CD4-positive, alpha-beta memory T cell (primary cell): Measurements from ENCODE around the gene RBBP5. TPM values are rescaled to one million over a fixed set of nuclear protein-coding genes. Genes with fewer than 3 reads are reported as not detected.
A peak's percentile ranks its signal among the peaks of the same experiment; 100 is the strongest.

Experiments
- CTCF ChIA-PET: fragments of 350-600 bp; sonication (Branson Sonifier 250); formaldehyde crosslinking; loops from one replicate; lab custom pipeline; 2021; ENCODE audit warnings: inconsistent platforms; ENCODE audit not compliant: partially characterized antibody; lab: Charles Lee
- POLR2A ChIA-PET: fragments of 350-600 bp; sonication (Branson Sonifier 250); formaldehyde crosslinking; loops from one replicate; lab custom pipeline; 2021; ENCODE audit not compliant: partially characterized antibody; lab: Charles Lee
- DNase-seq, 5 donors: peaks; one replicate each; pipeline versions ENCODE4 v3.0.0 to v3.0.0-alpha.2; 2020 to 2022; ENCODE audit warnings: mixed read lengths in 1 of 5
- H3K27ac ChIP-seq: one replicate; pipeline ENCODE4 v1.7.0; 2013; ENCODE audit warnings: low read depth, low read length
- H3K27me3 ChIP-seq: 2 replicates; pipeline ENCODE4 v1.7.0; 2013; ENCODE audit warnings: mild to moderate bottlenecking, low read length, moderate library complexity; ENCODE audit not compliant: insufficient read depth
- H3K36me3 ChIP-seq: 2 replicates; pipeline ENCODE4 v1.7.0; 2013; ENCODE audit warnings: mild to moderate bottlenecking, low read length, moderate library complexity; ENCODE audit not compliant: insufficient read depth
- H3K4me1 ChIP-seq: 2 replicates; pipeline ENCODE4 v1.7.0; 2013; ENCODE audit warnings: mild to moderate bottlenecking, low read length, moderate library complexity; ENCODE audit not compliant: insufficient read depth
- H3K4me3 ChIP-seq, 2 donors: one replicate each; pipeline ENCODE4 v1.7.0; 2013; ENCODE audit warnings: low read length in 2 of 2, mild to moderate bottlenecking in 1 of 2
- H3K9me3 ChIP-seq, 2 donors: one replicate each; pipeline ENCODE4 v1.7.0; 2013; ENCODE audit warnings: low read length in 2 of 2, control low read depth in 1 of 2; ENCODE audit not compliant: control insufficient read depth in 1 of 2
- H3K27ac Mint-ChIP-seq, 7 donors: one replicate each; pipeline ENCODE4 v1.8.0; 2020 to 2021; ENCODE audit warnings: mixed read lengths in 7 of 7, mild to moderate bottlenecking in 6 of 7, inconsistent platforms in 3 of 7, moderate library complexity in 3 of 7
- H3K27me3 Mint-ChIP-seq, 2 donors: one replicate each; pipeline ENCODE4 v1.8.0; 2020 to 2021; ENCODE audit warnings: mixed read lengths in 2 of 2
- H3K36me3 Mint-ChIP-seq, 2 donors: one replicate each; pipeline ENCODE4 v1.8.0; 2020 to 2021; ENCODE audit warnings: mixed read lengths in 2 of 2, inconsistent platforms in 1 of 2, mild to moderate bottlenecking in 1 of 2
- H3K4me1 Mint-ChIP-seq, 4 donors: one replicate each; pipeline ENCODE4 v1.8.0; 2020 to 2021; ENCODE audit warnings: mixed read lengths in 4 of 4, mild to moderate bottlenecking in 1 of 4
- H3K4me3 Mint-ChIP-seq, 8 donors: one replicate each; pipeline ENCODE4 v1.8.0; 2020 to 2021; ENCODE audit warnings: mixed read lengths in 8 of 8, mild to moderate bottlenecking in 7 of 8, moderate library complexity in 6 of 8, inconsistent platforms in 3 of 8
- H3K9me3 Mint-ChIP-seq, 8 donors: one replicate each; pipeline ENCODE4 v1.8.0; 2020 to 2021; ENCODE audit warnings: mixed read lengths in 8 of 8, mild to moderate bottlenecking in 5 of 8, inconsistent platforms in 3 of 8, moderate library complexity in 1 of 8
- intact Hi-C: fragments of 100-400 bp; cut with micrococcal nuclease; formaldehyde crosslinking; loops from one replicate; pipeline ENCODE4 v1.15.1; 2023
- polyA plus RNA-seq, 2 donors: library from polyadenylated mRNA; unstranded; fragments of 300-500 nt; fragmentation: Illumina TruSeq; gene quantifications; one replicate each; pipeline ENCODE4 v1.2.3, GENCODE V29; 2021
- total RNA-seq, 2 experiments: library from RNA; stranded (reverse); gene quantifications; one replicate each; pipeline ENCODE4 v1.2.3, GENCODE V29; 2021

Gene RBBP5
- total and polyA plus RNA-seq, 4 experiments from 2014 or later: 16.8 to 32.9 (median 26.8) TPM

DNA sequence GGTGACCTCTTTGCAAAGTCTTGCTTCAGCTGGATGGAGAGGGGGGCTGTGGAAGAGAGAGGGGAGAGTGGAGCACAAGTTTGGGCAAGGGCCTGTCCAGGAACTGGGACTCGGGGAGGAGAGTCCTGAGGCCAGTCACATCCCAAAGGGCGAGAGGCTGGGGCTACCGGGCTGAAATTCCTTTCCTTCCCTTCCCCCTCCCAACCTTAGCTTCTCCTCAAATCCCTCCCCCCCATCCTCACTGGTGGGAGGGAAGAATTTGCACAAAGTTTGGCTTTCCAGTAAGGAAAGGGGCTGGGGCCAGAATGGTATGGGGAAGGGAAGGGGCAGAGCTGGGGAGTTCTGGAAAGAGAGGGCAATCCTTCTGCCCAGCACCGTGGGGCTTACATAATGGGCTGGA is 77.9 kb downstream of the RBBP5 start:
- Mint-ChIP-seq H3K27me3 (peaks cover 19 to 51% of the 10 kb centered on the region in 2 donors), H3K4me3 (no peak overlapping the region), H3K27ac (no peak overlapping the region), H3K9me3 (no peaks in the 10 kb centered on the region), H3K36me3 (no peaks in the 10 kb centered on the region), H3K4me1 (no peaks in the 10 kb centered on the region)
- intact Hi-C loops: no loop called here
- no peaks in the 10 kb centered on the region for H3K4me1 ChIP-seq
- no peaks in the 10 kb centered on the region for H3K9me3 ChIP-seq
- H3K27ac ChIP-seq: no peak overlapping the region
- no peaks in the 10 kb centered on the region for H3K27me3 ChIP-seq
- ChIA-PET CTCF (interaction anchor here (0.7 kb wide), 1 partner anchor 237 kb away, joined by 3 read pairs; no protein-coding TSS in a partner anchor), POLR2A (no interaction called here)
- H3K4me3 ChIP-seq: no peak overlapping the region
- DNase-seq: no peak
- no peaks in the 10 kb centered on the region for H3K36me3 ChIP-seq

- Histone ChIP-seq H3K4me3 (no peak within 1 kb of the TSS), H3K36me3 (no peaks in the 10 kb centered on the region), H3K27ac (no peak within 1 kb of the TSS), H3K27me3 (no peaks in the 10 kb centered on the region), H3K9me3 (no peaks in the 10 kb centered on the region), H3K4me1 (no peaks in the 10 kb centered on the region)
- Mint-ChIP-seq H3K4me3 (no peak within 1 kb of the TSS), H3K9me3 (no peaks in the 10 kb centered on the region), H3K4me1 (no peaks in the 10 kb centered on the region), H3K27ac (no peak within 1 kb of the TSS), H3K27me3 (peaks cover 19 to 50% of the 10 kb centered on the region in 2 donors), H3K36me3 (no peaks in the 10 kb centered on the region)
- no peak for DNase-seq
- CTCF ChIA-PET: interaction anchor here (1.1 kb wide), 1 partner anchor 19 kb away, joined by 3 read pairs; no protein-coding TSS in a partner anchor
- intact Hi-C loops: no loop called here
- POLR2A ChIA-PET: no interaction called here
Observed at GRCh38 chr1:205042911-205043806, 78.6 kb downstream of the RBBP5 start, which contains the start of gene CNTN2. Gene CNTN2, plus strand, starts transcription at chr1:205043212. Its CDS starts 9,974 bp downstream, at chr1:205053186.

DNA sequence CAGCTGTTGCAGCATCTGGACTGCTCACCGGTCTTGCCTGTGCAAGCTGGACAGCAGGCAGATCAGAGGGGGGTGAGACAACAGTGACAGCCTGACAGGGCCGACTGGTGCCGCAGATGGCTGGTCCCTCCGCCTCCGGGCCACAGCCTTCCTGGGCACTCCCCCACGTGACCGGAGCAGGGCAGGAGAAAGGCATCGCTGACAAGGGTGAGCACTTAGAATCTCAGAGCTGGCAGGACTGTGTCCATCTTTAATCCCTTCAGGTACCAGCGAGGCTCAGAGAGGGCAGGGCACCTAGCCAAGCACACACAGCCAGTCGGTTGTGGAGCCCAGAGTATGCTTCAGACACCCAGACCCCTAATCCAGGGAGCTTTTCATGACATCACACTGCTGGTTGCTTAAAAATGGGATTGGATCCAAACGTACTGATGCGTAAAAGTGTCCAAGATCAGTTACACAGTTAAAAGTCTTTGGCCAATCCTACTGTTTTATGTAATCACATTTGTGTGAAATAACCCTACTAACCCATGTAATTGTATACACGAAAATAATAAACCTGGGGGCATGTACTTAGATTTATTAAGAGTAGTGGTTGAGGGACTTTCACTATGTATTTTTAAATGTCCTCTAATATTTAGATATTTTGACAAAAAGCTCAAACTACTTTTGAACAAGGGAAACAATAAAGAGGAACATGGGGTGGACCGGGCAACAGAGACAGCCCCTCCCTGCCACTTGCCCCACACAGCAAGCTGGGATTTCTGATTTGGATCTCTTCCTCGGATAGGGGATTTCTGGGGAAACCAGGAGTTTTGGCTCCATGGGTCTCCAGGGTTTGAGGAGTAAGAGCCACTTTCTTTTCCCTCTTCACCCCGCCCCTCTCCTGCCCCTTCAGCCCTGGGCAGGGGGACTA is 79.5 kb downstream of the RBBP5 start:
- Histone ChIP-seq H3K4me3 (no peak overlapping the region), H3K27me3 (no peaks in the 10 kb centered on the region), H3K36me3 (no peaks in the 10 kb centered on the region), H3K9me3 (no peaks in the 10 kb centered on the region), H3K4me1 (no peaks in the 10 kb centered on the region), H3K27ac (no peak overlapping the region)
- Mint-ChIP-seq H3K9me3 (peaks cover 0 to under 1% (median 0%) of the 10 kb centered on the region in 8 donors), H3K4me1 (no peaks in the 10 kb centered on the region), H3K27me3 (peaks cover 19 to 44% of the 10 kb centered on the region in 2 donors), H3K4me3 (no peak overlapping the region), H3K27ac (no peak overlapping the region), H3K36me3 (no peaks in the 10 kb centered on the region)
- no peak for DNase-seq
- POLR2A ChIA-PET: no interaction called here
- CTCF ChIA-PET: interaction anchor here (1.1 kb wide), 1 partner anchor 20 kb away, joined by 3 read pairs; no protein-coding TSS in a partner anchor
- intact Hi-C loops: no loop called here

DNA sequence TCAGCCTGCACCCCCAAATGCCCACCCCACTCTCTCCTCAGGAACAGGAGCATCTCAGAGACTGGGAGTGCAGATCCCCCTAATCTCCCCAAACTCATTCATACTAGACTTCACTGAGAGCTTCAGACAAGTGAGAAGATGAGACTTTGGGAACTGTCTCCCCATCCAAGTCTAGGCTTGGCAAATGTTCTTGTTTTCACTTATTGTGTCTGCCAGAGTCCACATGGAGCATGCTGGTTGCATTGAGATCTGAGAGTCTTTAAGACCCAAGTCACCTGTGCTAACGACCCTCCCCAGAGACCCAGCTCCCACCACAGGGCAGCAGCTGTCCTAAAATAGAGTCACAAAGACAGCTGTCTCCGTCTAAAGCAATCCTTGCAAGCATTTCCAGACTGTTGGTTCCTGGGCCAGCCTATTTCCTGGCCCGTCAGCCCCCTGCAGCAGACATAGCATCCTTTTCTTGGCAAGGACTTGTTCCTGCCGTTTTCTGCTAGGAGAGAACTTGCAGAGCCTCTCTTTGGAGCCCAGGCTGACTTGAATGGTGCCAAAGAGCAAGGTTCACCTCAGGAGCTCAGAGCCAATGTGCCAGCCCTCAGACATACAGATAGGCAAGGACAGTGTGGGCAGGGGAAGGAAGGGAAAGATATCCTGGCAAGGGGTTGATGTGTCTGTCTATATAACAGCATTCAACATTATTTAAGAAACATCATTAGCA is 80.6 kb downstream of the RBBP5 start:
- peaks cover 0 to 5% (median 0%) of the 10 kb centered on the region in 8 donors for H3K9me3 Mint-ChIP-seq

DNA sequence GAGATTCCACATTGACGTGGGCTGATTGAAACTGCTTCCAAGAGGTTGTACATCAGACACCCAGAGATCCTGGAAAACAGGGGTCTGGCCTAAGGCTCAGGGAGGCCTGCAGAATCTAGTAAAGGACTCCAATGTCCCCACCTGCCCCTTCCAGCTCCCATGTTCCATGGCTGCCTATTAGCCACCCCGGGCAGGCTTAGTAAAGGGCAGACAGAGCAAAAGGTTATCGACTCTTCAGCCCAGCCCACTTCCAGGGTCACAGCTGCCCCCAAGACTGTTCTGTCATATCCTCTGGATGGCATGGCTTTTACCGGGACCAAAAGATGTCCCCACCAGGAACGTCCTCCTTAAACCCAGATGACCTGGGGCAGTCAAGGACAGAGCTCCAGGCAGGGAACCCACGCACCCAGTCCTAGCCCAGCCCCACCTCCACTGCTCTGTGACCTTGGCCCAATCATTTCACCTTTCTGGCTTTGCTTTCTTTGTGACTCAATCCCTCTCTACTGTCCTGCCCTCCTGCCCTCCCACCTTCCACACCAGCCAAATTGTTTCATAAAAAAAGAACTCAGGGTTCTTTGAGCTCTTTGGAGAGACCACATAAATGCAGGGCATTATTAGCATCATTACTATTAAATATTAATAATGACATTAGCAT is 83.5 kb downstream of the RBBP5 start:
- no peaks in the 10 kb centered on the region for H3K9me3 ChIP-seq
- no peak overlapping the region for H3K27ac ChIP-seq
- no peak overlapping the region for H3K4me3 Mint-ChIP-seq
- no peak for DNase-seq
- H3K4me3 ChIP-seq: no peak overlapping the region
- no peaks in the 10 kb centered on the region for H3K36me3 ChIP-seq
- intact Hi-C loops: no loop called here
- H3K27me3 ChIP-seq: no peaks in the 10 kb centered on the region
- no peaks in the 10 kb centered on the region for H3K4me1 Mint-ChIP-seq
- H3K9me3 Mint-ChIP-seq: peaks cover 0 to 10% (median 5%) of the 10 kb centered on the region in 8 donors
- ChIA-PET POLR2A (no interaction called here), CTCF (interaction anchor here (1.5 kb wide), 1 partner anchor 8 kb away, joined by 3 read pairs; no protein-coding TSS in a partner anchor)
- peak overlapping the region in 1 of 7 donors; percentile 50 for H3K27ac Mint-ChIP-seq
- H3K36me3 Mint-ChIP-seq: peaks cover 0 to 4% of the 10 kb centered on the region in 2 donors
- H3K4me1 ChIP-seq: no peaks in the 10 kb centered on the region
- H3K27me3 Mint-ChIP-seq: peaks cover 16 to 21% of the 10 kb centered on the region in 2 donors

More for the DNA sequence above, 80.6 kb downstream of the RBBP5 start:
- intact Hi-C loops: no loop called here
- H3K36me3 Mint-ChIP-seq: no peaks in the 10 kb centered on the region
- ChIA-PET CTCF (no interaction called here), POLR2A (no interaction called here)
- Histone ChIP-seq H3K9me3 (no peaks in the 10 kb centered on the region), H3K36me3 (no peaks in the 10 kb centered on the region), H3K4me1 (no peaks in the 10 kb centered on the region), H3K27ac (no peak overlapping the region), H3K27me3 (no peaks in the 10 kb centered on the region), H3K4me3 (no peak overlapping the region)
- DNase-seq: no peak
- no peak overlapping the region for H3K4me3 Mint-ChIP-seq
- H3K4me1 Mint-ChIP-seq: no peaks in the 10 kb centered on the region
- no peak overlapping the region for H3K27ac Mint-ChIP-seq
- H3K27me3 Mint-ChIP-seq: peaks cover 20 to 38% of the 10 kb centered on the region in 2 donors

DNA sequence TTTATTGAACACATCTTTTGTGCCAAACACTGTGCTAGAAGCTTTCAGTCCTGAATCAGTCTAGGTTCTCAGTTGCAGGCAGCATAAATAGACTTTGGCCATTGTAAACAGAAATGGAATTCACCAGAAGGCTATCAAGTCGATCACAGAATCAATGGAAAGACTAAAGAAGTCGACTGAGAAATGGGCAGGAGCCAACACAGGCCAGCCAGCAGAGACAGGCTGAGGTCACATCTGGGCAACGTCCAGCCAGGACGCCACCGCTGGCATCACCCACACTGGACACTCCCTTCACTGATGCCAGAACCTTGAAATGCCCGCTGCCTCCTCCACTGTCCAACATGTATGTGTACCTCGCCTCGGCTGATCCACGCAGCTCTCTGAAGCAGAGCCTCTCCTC is 84.2 kb downstream of the RBBP5 start:
- intact Hi-C loops: no loop called here
- H3K27me3 Mint-ChIP-seq: peaks cover 16 to 21% of the 10 kb centered on the region in 2 donors
- no peak overlapping the region for H3K27ac Mint-ChIP-seq
- H3K4me3 ChIP-seq: no peak overlapping the region
- H3K4me1 ChIP-seq: no peaks in the 10 kb centered on the region
- H3K9me3 Mint-ChIP-seq: peaks cover 0 to 10% (median 5%) of the 10 kb centered on the region in 8 donors
- CTCF ChIA-PET: interaction anchor here (1.5 kb wide), 1 partner anchor 7 kb away, joined by 3 read pairs; no protein-coding TSS in a partner anchor
- no peaks in the 10 kb centered on the region for H3K4me1 Mint-ChIP-seq
- H3K9me3 ChIP-seq: no peaks in the 10 kb centered on the region
- H3K27me3 ChIP-seq: no peaks in the 10 kb centered on the region
- no peak overlapping the region for H3K27ac ChIP-seq
- POLR2A ChIA-PET: no interaction called here
- no peak overlapping the region for H3K4me3 Mint-ChIP-seq
- DNase-seq: no peak
- peaks cover 0 to 4% of the 10 kb centered on the region in 2 donors for H3K36me3 Mint-ChIP-seq
- no peaks in the 10 kb centered on the region for H3K36me3 ChIP-seq
